SK-N-DZ (cell line): ENCODE data around the gene TMEM87B. TPM values are rescaled to one million over a fixed set of nuclear protein-coding genes. Genes with fewer than 3 reads are reported as not detected.

Experiments
- DNase-seq: peaks from one replicate; pipeline ENCODE4 v3.0.0-alpha.2; 2015; ENCODE audit warnings: low spot score
- polyA plus RNA-seq, 2 experiments: library from polyadenylated mRNA; depleted of rRNA; stranded (reverse); fragments of >200 nt; gene quantifications; 2 replicates each; pipeline ENCODE4 v1.2.3, GENCODE V29; 2014

Gene TMEM87B
- polyA plus RNA-seq (2014; cell fraction: cytosol; rRNA removed): 4.7 and 5.0 TPM in 2 replicates
- 6.5 and 16.3 TPM in 2 replicates for polyA plus RNA-seq (2014; cell fraction: nucleus; rRNA removed)

- DNase-seq: peak; percentile 94
Measured at GRCh38 chr2:112054847-112055729, at the start of gene TMEM87B. TMEM87B (plus strand) TSS chr2:112055269; CDS start chr2:112055592, 323 bp downstream.

DNA sequence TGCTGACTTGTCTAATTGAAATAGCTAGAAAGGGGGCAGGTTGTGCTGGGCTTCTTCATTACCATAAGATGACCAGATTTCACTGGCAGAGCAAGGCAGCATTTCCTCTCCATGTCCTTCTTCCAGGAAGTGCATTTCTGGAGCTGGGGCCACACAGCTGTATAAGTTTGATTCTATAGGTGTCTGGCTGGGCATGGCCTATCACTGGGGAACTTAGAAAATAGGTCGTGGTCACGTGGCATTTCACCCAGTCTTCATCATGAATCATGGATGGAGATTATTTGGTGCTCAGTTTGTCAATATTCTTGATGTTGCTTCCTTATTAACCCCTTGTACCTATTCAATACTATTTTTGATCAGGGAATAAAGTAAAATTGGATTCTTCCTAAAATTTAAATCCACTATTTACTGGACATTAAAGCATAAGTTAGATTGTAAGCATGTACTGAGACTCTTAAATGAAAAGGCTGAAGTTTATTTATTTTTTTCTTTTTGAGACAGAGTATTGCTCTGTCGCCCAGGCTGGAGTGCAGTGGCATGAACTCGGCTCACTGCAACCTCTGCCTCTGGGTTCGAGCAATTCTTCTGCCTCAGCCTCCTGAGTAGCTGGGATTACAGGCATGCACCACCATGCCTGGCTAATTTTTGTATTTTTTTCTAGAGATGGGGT lies 49.5 kb upstream of the TMEM87B start:
- no peak for DNase-seq

DNA sequence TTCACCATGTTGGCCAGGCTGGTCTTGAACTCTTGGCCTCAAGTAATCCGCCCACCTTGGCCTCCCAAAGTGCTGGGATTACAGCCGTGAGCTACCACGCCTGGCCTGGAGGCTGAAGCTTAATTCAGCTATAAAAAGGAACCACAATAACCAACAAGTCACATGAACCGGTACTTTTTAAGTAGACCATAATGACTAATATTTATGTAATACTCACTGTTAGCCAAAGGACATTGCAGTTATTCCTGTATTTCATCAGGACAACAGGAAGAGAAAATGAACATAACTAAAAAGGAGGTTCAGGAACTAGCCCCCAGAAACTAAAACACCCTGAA lies 49.0 kb upstream of the TMEM87B start:
- DNase-seq: no peak

GRCh38 chr2:112007493-112007892 lies 47.6 kb upstream of the TMEM87B start:
- DNase-seq: no peak

DNA sequence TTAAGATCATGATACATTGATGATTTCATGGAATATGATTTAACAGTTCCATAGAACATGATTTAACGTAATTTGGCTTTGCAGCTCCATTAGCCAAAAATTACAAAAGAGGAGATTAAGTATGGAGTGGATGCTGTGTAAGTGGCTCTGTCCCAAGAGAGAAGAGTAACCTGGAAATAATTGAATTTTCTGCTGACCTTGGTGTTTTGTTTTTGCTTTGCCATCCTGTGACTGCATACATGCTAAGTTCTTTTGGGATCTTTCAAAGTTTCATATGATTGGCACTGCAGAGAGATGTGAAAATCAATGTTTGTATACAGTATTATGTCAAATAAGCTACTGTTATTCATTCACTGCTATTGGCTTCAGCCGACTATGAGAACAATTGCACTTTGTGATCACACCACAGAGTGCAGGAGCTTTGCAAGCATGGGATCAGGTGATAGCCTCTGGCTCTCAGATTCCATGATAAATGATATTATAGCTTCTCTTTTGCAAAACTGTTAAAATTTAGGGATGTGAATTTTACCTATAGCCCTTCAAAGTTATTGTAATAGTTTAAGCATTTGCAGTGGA lies 46.1 kb upstream of the TMEM87B start:
- DNase-seq: no peak

GRCh38 chr2:112010751-112011150 lies 44.3 kb upstream of the TMEM87B start:
- no peak for DNase-seq

DNA sequence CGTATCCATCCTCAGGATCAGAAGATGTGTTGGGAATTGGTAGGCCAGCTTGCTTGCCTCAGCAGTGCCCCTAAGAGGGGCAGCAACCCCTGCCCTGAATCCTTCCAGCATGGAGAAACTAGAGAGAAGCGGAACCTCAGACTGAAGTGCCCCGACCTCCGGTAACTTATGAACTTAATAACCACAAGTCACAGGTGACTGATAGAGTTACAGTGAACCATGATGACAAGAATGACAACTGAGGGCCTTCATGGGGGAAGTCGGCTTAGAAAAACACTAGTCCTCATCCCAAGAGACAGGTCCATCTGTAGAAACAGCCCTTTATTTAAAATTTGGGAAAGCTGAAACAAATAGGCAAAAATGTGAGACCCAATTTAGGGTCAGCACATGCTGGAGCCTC lies 42.5 kb upstream of the TMEM87B start:
- no peak for DNase-seq

DNA sequence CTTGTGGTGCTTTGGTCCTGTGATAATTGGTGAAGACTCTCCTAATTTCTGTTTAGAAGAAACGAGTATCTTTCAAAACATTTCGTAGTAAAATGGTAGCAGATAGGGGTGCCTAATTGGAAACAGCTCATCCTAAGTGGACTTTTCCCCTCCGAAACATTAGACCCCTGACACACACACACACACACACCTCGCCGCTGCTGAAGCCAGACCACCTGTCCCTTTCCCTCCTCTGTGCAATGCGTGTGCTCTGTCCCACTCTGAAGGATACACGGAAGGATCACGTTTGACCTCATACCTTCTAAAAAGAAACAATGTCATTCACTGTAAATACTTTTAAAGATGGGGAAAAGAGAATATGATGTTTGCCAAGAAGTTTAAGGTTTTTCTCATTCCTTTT lies 36.2 kb upstream of the TMEM87B start:
- no peak for DNase-seq

- DNase-seq: no peak
Measured at GRCh38 chr2:112019569-112019982, 35.5 kb upstream of the TMEM87B start.

GRCh38 chr2:112020561-112020960 lies 34.5 kb upstream of the TMEM87B start:
- no peak for DNase-seq

DNA sequence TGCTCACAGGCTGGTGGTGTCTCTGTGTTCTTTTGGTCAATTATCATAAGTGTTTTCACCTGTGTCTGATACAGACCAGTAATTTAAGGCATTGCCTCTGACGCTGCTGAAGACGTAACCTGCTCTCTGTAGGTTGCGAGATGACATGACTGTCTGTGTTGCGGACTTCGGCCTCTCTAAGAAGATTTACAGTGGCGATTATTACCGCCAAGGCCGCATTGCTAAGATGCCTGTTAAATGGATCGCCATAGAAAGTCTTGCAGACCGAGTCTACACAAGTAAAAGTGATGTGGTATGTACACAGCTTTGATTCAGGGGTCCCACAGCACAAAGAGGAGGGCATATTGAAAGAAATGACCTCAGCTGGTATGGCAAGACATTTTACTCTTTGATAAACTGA lies 33.8 kb upstream of the TMEM87B start:
- DNase-seq: no peak

GRCh38 chr2:112021781-112022231 lies 33.3 kb upstream of the TMEM87B start:
- no peak for DNase-seq

DNA sequence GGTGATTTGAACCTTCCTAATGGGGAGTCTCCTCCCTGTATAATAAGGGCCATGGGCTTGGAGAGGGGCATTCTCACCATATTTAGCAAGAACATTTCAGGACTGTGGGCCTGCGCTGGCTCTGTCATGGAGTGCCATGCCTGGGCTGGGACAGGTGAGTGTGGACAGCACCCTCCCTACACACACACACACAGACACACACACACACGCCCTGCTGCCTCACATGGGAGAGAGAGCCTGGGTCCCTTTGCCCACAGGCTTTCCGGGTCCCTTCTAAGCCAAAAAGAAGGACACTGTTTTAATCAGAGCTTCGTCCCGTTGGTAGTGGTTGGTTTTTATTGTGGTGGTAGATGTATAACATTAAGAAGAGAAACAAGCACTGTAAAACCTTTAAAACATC lies 31.4 kb upstream of the TMEM87B start:
- DNase-seq: no peak

DNA sequence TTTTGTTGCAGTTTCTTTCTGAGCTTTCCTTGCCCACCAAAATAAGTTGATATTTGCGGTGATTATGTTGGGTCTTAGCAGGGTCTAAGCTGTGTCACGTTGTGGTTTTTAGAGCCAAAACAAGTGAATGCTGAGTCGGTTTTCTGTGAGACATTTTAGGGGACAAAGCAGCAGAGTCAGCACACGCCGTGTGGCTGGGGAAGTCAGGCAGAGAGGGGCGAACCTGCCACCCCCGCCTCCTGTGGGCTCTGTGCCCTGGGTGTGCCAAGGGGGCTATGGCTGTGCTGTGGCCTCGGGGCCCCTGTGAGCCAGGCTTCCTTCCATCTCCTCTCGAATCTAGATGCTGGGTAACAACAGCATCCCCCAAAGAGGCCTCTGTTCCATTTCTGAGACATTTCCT lies 30.8 kb upstream of the TMEM87B start:
- no peak for DNase-seq

DNA sequence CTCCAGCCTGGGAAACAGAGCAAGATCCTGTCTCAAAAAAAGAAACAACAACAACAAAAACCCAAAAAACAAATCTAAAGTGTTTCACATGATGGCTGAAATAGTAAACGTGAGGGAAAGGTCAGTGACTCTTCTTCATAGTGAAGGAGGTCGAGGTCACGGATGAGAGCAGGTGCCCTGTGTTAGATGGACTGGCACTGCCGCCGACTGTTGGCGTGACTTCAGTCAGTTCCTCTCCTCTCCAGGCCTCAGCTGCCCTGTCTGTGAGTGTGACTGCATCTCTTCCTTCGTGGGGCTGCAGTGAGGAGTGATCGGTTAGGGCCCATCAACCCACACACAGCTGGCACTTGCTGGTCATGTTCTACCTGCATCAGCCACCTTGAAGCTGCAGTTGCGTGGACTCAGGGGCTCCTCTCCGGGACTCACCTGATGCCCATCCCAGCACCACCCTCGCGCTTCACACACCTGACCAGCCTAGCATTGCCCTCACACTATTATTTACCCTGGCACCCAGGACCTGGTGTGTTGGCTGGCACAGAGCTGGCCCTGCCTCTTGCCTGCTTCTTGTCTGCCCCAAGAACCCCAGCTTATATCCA lies 30.1 kb upstream of the TMEM87B start:
- no peak for DNase-seq

- peak; percentile 24 for DNase-seq
Measured at GRCh38 chr2:112026509-112026908, 28.6 kb upstream of the TMEM87B start.

DNA sequence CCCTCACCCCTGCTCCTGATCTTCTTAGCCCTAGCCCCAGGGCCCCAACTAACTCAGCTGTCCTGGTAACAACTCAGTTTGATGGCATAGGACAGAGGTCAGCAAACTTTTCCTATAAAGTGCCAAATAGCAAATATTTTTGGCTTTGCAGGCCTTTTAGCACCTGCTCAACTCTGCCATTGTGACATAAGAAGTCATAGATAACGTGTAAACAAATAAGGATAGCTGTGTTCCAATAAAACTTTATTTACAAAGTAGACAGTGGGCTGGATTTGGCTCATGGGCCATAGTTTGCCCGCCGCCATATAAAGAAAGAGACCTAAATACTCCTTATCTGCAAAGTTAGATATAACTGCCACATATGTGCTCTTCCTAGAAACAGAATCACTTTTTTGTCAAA lies 27.3 kb upstream of the TMEM87B start:
- DNase-seq: no peak

DNA sequence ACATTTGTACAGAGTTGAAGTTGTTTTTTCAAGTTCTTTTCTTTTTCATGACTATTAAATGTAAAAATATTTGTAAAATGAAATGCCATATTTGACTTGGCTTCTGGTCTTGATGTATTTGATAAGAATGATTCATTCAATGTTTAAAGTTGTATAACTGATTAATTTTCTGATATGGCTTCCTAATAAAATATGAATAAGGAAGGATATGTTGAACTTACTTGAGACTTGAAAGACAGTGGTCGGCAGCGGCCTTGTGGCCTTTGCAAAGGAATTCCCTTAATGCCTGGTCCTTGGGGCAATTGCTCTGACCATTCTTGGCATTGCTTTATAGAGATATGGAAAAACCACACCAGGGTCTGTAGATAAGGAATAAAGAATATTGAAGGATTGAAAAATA lies 25.9 kb upstream of the TMEM87B start:
- no peak for DNase-seq

DNA sequence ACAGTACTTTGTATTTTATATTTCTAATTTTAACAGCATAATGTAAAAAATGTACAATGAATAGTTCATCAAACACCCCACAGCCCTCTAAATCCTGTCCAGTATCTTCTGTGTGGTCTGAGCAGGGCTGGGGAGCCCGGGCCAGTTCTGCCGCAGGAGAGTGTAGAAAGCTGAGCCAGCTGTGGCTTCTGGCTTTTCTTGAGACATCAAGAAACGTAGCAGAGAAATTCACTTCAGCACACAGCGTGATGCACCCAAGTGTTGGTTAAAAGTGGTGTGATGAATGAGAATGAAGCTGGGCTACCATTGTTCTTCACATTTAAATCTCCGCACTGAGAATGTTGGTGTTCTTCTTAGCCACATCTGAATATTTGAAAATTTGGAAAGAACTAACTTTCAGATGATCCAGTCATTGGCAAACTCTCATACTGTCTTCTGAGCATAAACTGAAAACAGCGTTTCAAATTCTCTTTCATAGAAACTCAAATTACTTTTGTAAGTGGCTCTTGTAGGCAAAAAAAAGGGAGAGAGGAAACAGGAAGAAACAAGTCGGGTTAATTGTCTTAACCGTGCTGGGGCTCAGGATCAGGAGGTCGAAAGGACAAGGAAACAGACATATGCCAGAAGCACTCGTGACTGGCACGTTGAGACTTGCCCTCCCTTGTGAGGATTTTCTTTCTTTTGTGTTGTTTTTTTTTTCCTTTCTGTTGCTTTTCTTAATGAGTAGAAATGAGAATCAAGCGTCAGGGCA lies 23.4 kb upstream of the TMEM87B start:
- no peak for DNase-seq

- DNase-seq: no peak
Measured at GRCh38 chr2:112032224-112032586, 22.9 kb upstream of the TMEM87B start.

- DNase-seq: no peak
Measured at GRCh38 chr2:112032689-112033465, 22.2 kb upstream of the TMEM87B start.
